Measurements from ENCODE around the gene TTC28.

DNA sequence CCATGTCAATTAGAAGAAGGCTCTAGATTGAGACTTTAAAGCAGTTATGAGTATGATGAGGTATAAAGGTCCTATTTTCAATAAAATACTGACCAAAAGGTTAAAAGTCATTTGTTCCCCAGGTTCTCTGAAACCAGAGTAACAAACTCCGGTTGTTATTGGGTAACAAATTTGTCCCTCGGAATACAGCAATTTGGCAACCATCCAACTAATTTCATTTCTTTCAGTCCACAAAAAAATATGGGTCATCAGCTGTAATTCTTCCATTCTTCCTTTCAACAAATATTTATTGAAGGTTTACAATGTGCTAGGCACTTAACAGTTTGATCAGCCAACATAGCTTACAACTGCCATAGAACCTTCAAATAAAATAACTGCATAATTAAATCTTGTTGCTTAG, 79.9 kb downstream of the TTC28 start:
- TF ChIP-seq, protein P1, sequence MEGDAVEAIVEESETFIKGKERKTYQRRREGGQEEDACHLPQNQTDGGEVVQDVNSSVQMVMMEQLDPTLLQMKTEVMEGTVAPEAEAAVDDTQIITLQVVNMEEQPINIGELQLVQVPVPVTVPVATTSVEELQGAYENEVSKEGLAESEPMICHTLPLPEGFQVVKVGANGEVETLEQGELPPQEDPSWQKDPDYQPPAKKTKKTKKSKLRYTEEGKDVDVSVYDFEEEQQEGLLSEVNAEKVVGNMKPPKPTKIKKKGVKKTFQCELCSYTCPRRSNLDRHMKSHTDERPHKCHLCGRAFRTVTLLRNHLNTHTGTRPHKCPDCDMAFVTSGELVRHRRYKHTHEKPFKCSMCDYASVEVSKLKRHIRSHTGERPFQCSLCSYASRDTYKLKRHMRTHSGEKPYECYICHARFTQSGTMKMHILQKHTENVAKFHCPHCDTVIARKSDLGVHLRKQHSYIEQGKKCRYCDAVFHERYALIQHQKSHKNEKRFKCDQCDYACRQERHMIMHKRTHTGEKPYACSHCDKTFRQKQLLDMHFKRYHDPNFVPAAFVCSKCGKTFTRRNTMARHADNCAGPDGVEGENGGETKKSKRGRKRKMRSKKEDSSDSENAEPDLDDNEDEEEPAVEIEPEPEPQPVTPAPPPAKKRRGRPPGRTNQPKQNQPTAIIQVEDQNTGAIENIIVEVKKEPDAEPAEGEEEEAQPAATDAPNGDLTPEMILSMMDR (conservative IDR thresholded peaks at IDR 0.05; ENCODE audit: low read length), result no peak
- TF ChIP-seq EZH2phosphoT487 (IDR thresholded peaks at IDR 0.05; ENCODE audit: borderline replicate concordance), result no peak

All from Loucy (cell line).